GM23338 (cell line): ENCODE measurements around the gene LRRC47. TPM values are rescaled to one million over a fixed set of nuclear protein-coding genes. Genes with fewer than 3 reads are reported as not detected.

Source experiments
- ATAC-seq: fragments of 200-7000 bp; cut with Tn5 transposase; 3 replicates; pipeline ENCODE4 v1.9.1; 2020
- DNase-seq: peaks from one replicate; pipeline ENCODE4 v3.0.0-alpha.2; 2015; ENCODE audit warnings: low spot score
- H2AFZ ChIP-seq: fragments of 200-600 bp; sonication (generic); 2 replicates; pipeline ENCODE4 v1.8.0; 2016; ENCODE audit warnings: antibody characterized with exemption, mild to moderate bottlenecking, moderate library complexity
- H3F3A ChIP-seq: fragments of 200-600 bp; sonication (generic); replicated peaks from 2 replicates; pipeline ENCODE4 v1.8.0; 2017; ENCODE audit warnings: antibody characterized with exemption, mixed run types, low read depth
- H3K27ac ChIP-seq: fragments of 200-600 bp; sonication (generic); 2 replicates; pipeline ENCODE4 v1.6.1; 2016; ENCODE audit warnings: low read depth
- H3K27me3 ChIP-seq: fragments of 200-600 bp; sonication (generic); 2 replicates; pipeline ENCODE4 v1.8.0; 2016; ENCODE audit warnings: mild to moderate bottlenecking, mixed run types, moderate library complexity; ENCODE audit not compliant: insufficient read depth
- H3K36me3 ChIP-seq: fragments of 200-600 bp; sonication (generic); 2 replicates; pipeline ENCODE4 v1.8.0; 2016; ENCODE audit warnings: mild to moderate bottlenecking; ENCODE audit not compliant: insufficient read depth
- H3K4me1 ChIP-seq: fragments of 200-600 bp; sonication (generic); 2 replicates; pipeline ENCODE4 v1.8.0; 2016; ENCODE audit warnings: mild to moderate bottlenecking, moderate library complexity; ENCODE audit not compliant: insufficient read depth
- H3K4me2 ChIP-seq: fragments of 200-600 bp; sonication (generic); 2 replicates; pipeline ENCODE4 v1.7.1; 2017; ENCODE audit warnings: mixed run types
- H3K4me3 ChIP-seq: fragments of 200-600 bp; sonication (generic); 2 replicates; pipeline ENCODE4 v1.6.1; 2016; ENCODE audit warnings: mixed run types
- H3K79me2 ChIP-seq: fragments of 200-600 bp; sonication (generic); replicated peaks from 2 replicates; pipeline ENCODE4 v1.8.0; 2017; ENCODE audit warnings: mild to moderate bottlenecking; ENCODE audit not compliant: insufficient read depth
- H3K9me2 ChIP-seq: fragments of 200-600 bp; sonication (generic); 2 replicates; pipeline ENCODE4 v1.8.0; 2017; ENCODE audit not compliant: insufficient read depth
- H4K20me1 ChIP-seq: fragments of 200-600 bp; sonication (generic); replicated peaks from 2 replicates; pipeline ENCODE4 v1.8.0; 2017; ENCODE audit warnings: mild to moderate bottlenecking; ENCODE audit not compliant: insufficient read depth
- H3K27ac Mint-ChIP-seq: 2 replicates; pipeline ENCODE4 v1.8.0; 2020; ENCODE audit warnings: inconsistent platforms, mild to moderate bottlenecking, moderate library complexity, mixed read lengths
- H3K27me3 Mint-ChIP-seq: 3 replicates; pipeline ENCODE4 v1.8.0; 2022; ENCODE audit warnings: low read depth, mild to moderate bottlenecking, moderate library complexity, mixed read lengths, inconsistent platforms; ENCODE audit not compliant: insufficient read depth, poor library complexity
- H3K36me3 Mint-ChIP-seq: 3 replicates; pipeline ENCODE4 v1.8.0; 2021; ENCODE audit warnings: low read depth, mild to moderate bottlenecking, inconsistent platforms, moderate library complexity, mixed read lengths
- H3K4me1 Mint-ChIP-seq: 3 replicates; pipeline ENCODE4 v1.8.0; 2020; ENCODE audit warnings: mild to moderate bottlenecking, inconsistent platforms, mixed read lengths
- H3K4me3 Mint-ChIP-seq: 3 replicates; pipeline ENCODE4 v1.8.0; 2021; ENCODE audit warnings: moderate library complexity, mild to moderate bottlenecking, inconsistent platforms, mixed read lengths
- H3K9me3 Mint-ChIP-seq: 3 replicates; pipeline ENCODE4 v1.8.0; 2020; ENCODE audit warnings: moderate library complexity, mild to moderate bottlenecking, inconsistent platforms, mixed read lengths
- CREB1 ChIP-seq: fragments of 250-450 bp; sonication (Bioruptor Pico); IDR thresholded peaks from 2 replicates; pipeline ENCODE4 v1.5.0; 2020; ENCODE audit warnings: low read depth, mild to moderate bottlenecking, moderate library complexity
- CTCF ChIP-seq, 2 experiments: fragments of 200-600 bp in 1 of 2; sonication (generic) in 1 of 2; conservative IDR thresholded peaks; 2 replicates each; pipeline versions ENCODE4 v1.5.1 to v1.6.1; 2016 to 2017; ENCODE audit warnings: antibody characterized with exemption in 2 of 2, low read depth in 2 of 2, mild to moderate bottlenecking in 2 of 2, moderate library complexity in 1 of 2
- ETS1 ChIP-seq: IDR thresholded peaks from 2 replicates; pipeline ENCODE4 v1.6.1; 2016; ENCODE audit warnings: antibody characterized with exemption
- EZH2phosphoT487 ChIP-seq: fragments of 200-600 bp; sonication (generic); IDR thresholded peaks from one replicate; pipeline ENCODE4 v1.8.1; 2018; ENCODE audit warnings: antibody characterized with exemption; ENCODE audit not compliant: unreplicated experiment
- POLR2AphosphoS5 ChIP-seq: IDR thresholded peaks from 2 replicates; pipeline ENCODE4 v1.6.1; 2016; ENCODE audit warnings: antibody characterized with exemption, low read depth
- REST ChIP-seq: IDR thresholded peaks from one replicate; pipeline ENCODE4 v1.6.1; 2018; ENCODE audit warnings: antibody characterized with exemption; ENCODE audit not compliant: unreplicated experiment
- ZNF331 ChIP-seq: fragments of 250-450 bp; sonication (Bioruptor Pico); IDR thresholded peaks from 2 replicates; pipeline ENCODE4 v1.5.0; 2020; ENCODE audit warnings: low read depth, mild to moderate bottlenecking, moderate library complexity
- ZNF462 ChIP-seq: fragments of 250-450 bp; sonication (Bioruptor Pico); IDR thresholded peaks from 2 replicates; pipeline ENCODE4 v1.5.0; 2020; ENCODE audit warnings: mild to moderate bottlenecking, moderate library complexity
- polyA plus RNA-seq: library from polyadenylated mRNA; unstranded; fragments of >200 nt; fragmentation: Nextera tagmentation; extraction: Ambion mirVana; gene quantifications from 2 replicates; pipeline ENCODE4 v1.2.1, GENCODE V29; 2016
- total RNA-seq: library from RNA; depleted of rRNA; stranded (reverse); fragments of >200 nt; shearing (Covaris generic); gene quantifications from 2 replicates; pipeline ENCODE4 v1.2.3, GENCODE V29; 2014

LRRC47 gene
- total and polyA plus RNA-seq, 2 experiments from 2014 or later = 15.8 to 76.8 TPM

GRCh38 chr1:3838788-3839187 is 42.5 kb upstream of the LRRC47 start:
- H3K4me3 Mint-ChIP-seq = no peak overlapping the region
- no peak overlapping the region for H3K27ac Mint-ChIP-seq
- Histone ChIP-seq H3K4me3 (no peak overlapping the region), H3K36me3 (no peaks in the 10 kb centered on the region), H3K79me2 (no peaks in the 10 kb centered on the region), H3K27ac (no peak overlapping the region), H4K20me1 (no peaks in the 10 kb centered on the region), H3K4me1 (no peaks in the 10 kb centered on the region), H3K27me3 (no peaks in the 10 kb centered on the region), H3K9me2 (no peaks in the 10 kb centered on the region), H3K4me2 (no peak overlapping the region), H2AFZ (no peak overlapping the region), H3F3A (no peaks in the 10 kb centered on the region)
- no peak for DNase-seq
- no peaks in the 10 kb centered on the region for H3K4me1 Mint-ChIP-seq
- no peak for ATAC-seq
- H3K9me3 Mint-ChIP-seq = peaks cover 7% of the 10 kb centered on the region; the same call in 2 of the 3 replicates
- H3K36me3 Mint-ChIP-seq = peaks cover 51% of the 10 kb centered on the region
- no peaks in the 10 kb centered on the region for H3K27me3 Mint-ChIP-seq
- no peak for TF ChIP-seq EZH2phosphoT487
- TF ChIP-seq CTCF (conservative IDR thresholded peaks at IDR 0.05; ENCODE audit: low read depth in 2 of 2) = no peak
- TF ChIP-seq ZNF462 (CRISPR knock-in tag) = no peak
- TF ChIP-seq POLR2AphosphoS5 = no peak
- no peak for TF ChIP-seq ZNF331 (CRISPR knock-in tag)
- TF ChIP-seq ETS1 = no peak
- no peak for TF ChIP-seq CREB1 (CRISPR knock-in tag)
- TF ChIP-seq REST = no peak
